ENCODE data around the gene ATG9B. TPM values are rescaled to one million over a fixed set of nuclear protein-coding genes. Genes with fewer than 3 reads are reported as not detected.

Gene ATG9B
- total RNA-seq, 1 donor from 2014 or later, result under 0.01 TPM

DNA sequence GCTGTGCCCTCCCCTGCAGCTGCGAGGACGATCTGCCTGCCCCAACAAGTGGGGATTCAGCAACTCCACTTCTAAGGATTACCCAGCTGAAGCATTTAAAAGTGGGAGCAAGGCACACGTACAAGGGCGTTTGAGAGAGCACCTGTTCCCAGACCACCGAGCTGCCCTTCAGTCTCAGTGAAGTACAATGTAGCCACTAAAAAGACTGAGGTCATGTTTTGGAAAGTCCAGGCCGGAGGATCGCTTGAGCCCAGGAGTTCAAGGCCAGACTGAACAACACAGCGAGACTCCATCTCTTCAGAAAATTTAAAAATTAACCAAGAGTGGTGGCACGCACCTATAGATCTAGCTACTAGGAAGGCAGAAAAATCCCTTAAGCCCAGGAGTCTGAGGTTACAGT is 18.7 kb downstream of the ATG9B start:
- TF ChIP-seq, protein P1, sequence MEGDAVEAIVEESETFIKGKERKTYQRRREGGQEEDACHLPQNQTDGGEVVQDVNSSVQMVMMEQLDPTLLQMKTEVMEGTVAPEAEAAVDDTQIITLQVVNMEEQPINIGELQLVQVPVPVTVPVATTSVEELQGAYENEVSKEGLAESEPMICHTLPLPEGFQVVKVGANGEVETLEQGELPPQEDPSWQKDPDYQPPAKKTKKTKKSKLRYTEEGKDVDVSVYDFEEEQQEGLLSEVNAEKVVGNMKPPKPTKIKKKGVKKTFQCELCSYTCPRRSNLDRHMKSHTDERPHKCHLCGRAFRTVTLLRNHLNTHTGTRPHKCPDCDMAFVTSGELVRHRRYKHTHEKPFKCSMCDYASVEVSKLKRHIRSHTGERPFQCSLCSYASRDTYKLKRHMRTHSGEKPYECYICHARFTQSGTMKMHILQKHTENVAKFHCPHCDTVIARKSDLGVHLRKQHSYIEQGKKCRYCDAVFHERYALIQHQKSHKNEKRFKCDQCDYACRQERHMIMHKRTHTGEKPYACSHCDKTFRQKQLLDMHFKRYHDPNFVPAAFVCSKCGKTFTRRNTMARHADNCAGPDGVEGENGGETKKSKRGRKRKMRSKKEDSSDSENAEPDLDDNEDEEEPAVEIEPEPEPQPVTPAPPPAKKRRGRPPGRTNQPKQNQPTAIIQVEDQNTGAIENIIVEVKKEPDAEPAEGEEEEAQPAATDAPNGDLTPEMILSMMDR (IDR thresholded peaks at IDR 0.05; ENCODE audit: insufficient read depth, low read length, severe bottlenecking), result no peak
- DNase-seq (ENCODE audit: low read depth), result no peak
- Histone ChIP-seq H3K27me3 (ENCODE audit: control insufficient read depth, insufficient read depth, low read length) (no peaks in the 10 kb centered on the region), H3K4me3 (ENCODE audit: low read depth, low read length) (no peak overlapping the region), H3K36me3 (ENCODE audit: control insufficient read depth, insufficient read depth, low read length) (no peaks in the 10 kb centered on the region)
- no peak for FAIRE-seq

DNA sequence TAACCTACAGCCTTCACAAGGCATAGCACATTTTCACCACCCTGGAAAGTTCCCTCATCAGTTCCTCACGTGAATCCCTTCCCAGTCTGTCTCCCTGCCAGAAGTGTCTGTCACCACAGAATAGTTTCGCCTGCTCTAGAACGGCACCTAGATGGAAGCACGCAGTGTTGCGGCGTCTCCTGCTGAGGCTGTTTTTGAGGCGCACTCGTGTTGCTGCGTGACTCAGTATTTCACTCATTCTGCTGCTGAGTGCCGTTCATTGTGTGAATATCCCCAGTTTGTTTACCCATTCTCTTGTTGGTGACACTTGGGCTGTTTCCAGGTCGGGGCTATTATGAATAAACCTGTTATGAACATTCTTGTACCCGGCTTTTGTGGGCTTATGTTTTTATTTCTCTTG is 20.7 kb downstream of the ATG9B start:
- TF ChIP-seq, protein P1 (IDR thresholded peaks at IDR 0.05; ENCODE audit: insufficient read depth, low read length, severe bottlenecking), result peak; percentile 23
- no peaks in the 10 kb centered on the region for H3K27me3 ChIP-seq (ENCODE audit: control insufficient read depth, insufficient read depth, low read length)
- no peaks in the 10 kb centered on the region for H3K36me3 ChIP-seq (ENCODE audit: control insufficient read depth, insufficient read depth, low read length)
- peak; percentile 60 for DNase-seq (ENCODE audit: low read depth)
- FAIRE-seq, result no peak
- H3K4me3 ChIP-seq (ENCODE audit: low read depth, low read length), result no peak overlapping the region

DNA sequence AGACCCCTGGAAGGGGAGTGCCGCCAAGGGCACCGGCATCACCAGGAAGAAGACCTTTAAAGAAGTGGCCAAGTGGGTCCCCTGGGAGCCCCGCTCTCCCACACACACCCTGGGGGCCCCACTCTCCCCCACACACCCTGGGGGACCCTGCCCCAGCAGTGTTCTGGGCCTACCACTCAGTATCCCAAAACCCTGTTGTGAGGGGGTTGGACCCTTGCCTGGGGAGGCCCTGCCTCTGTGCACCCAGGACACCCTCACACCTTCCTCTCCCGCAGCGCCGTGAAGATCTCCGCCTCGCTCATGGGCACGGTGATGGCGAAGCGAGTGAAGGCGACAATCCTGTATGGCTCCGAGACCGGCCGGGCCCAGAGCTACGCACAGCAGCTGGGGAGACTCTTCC is 22.7 kb downstream of the ATG9B start:
- DNase-seq (ENCODE audit: low read depth), result no peak
- no peak overlapping the region for H3K4me3 ChIP-seq (ENCODE audit: low read depth, low read length)

DNA sequence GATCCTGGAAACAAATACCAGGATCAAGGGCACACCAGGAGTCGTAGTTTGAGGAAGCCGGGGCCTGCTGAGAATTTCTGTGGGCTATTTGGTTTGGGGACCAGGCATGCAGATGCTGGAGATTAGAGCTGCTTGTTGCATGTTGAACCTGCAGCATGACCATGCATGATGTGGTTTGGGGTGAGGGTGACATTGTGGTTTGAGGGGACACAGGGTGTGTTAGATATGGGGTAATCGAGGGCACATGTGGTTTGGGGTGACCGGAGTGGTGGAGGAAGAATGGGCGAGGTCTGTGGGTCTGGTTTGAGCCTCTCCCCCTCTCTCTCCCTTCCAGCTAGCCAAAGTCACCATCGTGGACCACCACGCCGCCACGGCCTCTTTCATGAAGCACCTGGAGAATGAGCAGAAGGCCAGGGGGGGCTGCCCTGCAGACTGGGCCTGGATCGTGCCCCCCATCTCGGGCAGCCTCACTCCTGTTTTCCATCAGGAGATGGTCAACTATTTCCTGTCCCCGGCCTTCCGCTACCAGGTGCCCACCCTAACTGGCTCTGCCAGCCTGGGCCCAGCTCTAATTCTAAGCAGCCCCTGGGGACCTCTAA is 23.3 kb downstream of the ATG9B start:
- TF ChIP-seq, protein P1 (IDR thresholded peaks at IDR 0.05; ENCODE audit: insufficient read depth, low read length, severe bottlenecking), result no peak
- no peak overlapping the region for H3K4me3 ChIP-seq (ENCODE audit: low read depth, low read length)
- FAIRE-seq, result no peak
- DNase-seq (ENCODE audit: low read depth), result no peak
- H3K36me3 ChIP-seq (ENCODE audit: control insufficient read depth, insufficient read depth, low read length), result no peaks in the 10 kb centered on the region
- no peaks in the 10 kb centered on the region for H3K27me3 ChIP-seq (ENCODE audit: control insufficient read depth, insufficient read depth, low read length)

More for the DNA sequence above, 22.7 kb downstream of the ATG9B start:
- Histone ChIP-seq H3K27me3 (ENCODE audit: control insufficient read depth, insufficient read depth, low read length) (no peaks in the 10 kb centered on the region), H3K36me3 (ENCODE audit: control insufficient read depth, insufficient read depth, low read length) (no peaks in the 10 kb centered on the region)
- TF ChIP-seq, protein P1 (IDR thresholded peaks at IDR 0.05; ENCODE audit: insufficient read depth, low read length, severe bottlenecking), result no peak
- FAIRE-seq, result no peak

DNA sequence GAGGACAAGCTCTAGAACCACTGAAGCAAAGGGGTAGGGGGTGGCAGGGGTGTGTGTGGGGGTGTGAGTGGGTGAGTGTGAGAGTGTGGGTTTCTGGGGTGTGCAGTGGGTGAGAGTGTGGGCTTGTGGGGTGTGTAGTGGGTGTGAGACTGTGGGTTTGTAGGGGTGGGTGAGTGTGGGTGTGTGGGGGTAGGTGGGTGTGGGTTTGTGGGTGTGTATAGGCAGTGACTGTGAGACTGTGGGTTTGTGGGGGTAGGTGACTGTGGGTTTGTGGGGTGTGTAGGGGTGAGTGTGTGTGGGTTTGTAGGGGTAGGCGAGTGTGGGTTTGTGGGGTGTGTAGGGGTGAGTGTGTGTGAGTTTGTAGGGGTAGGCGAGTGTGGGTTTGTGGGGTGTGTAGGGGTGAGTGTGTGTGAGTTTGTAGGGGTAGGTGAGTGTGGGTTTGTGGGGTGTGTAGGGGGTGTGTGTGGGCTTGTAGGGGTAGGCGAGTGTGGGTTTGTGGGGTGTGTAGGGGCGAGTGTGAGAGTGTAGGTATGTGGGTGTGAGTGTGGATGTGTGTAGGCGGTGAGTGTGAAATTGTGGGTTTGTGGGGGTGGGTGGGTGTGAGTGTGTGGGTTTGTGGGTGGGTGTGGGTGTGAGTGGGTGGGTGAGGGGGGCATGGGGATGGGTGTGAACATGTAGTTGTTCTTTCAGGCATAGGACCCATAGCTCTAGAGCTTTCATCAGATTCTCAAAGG is 24.6 kb downstream of the ATG9B start:
- DNase-seq (ENCODE audit: low read depth), result no peak
- no peak for FAIRE-seq
- H3K36me3 ChIP-seq (ENCODE audit: control insufficient read depth, insufficient read depth, low read length), result no peaks in the 10 kb centered on the region
- H3K27me3 ChIP-seq (ENCODE audit: control insufficient read depth, insufficient read depth, low read length), result no peaks in the 10 kb centered on the region
- TF ChIP-seq, protein P1 (IDR thresholded peaks at IDR 0.05; ENCODE audit: insufficient read depth, low read length, severe bottlenecking), result no peak
- H3K4me3 ChIP-seq (ENCODE audit: low read depth, low read length), result no peak overlapping the region

All from bronchial epithelial cell (primary cell).